Measurements from ENCODE around the gene PPFIBP2. TPM values are rescaled to one million over a fixed set of nuclear protein-coding genes. Genes with fewer than 3 reads are reported as not detected.

Gene PPFIBP2
- total and polyA plus RNA-seq, 2 of the 13 experiments (the other 11 are each of a cell fraction or from before 2014, with no cell fraction given), result 15.0 to 52.5 TPM

GRCh38 chr11:7525424-7525823 lies 11.6 kb downstream of the PPFIBP2 start (continued):
- TF ChIP-seq, protein P1, sequence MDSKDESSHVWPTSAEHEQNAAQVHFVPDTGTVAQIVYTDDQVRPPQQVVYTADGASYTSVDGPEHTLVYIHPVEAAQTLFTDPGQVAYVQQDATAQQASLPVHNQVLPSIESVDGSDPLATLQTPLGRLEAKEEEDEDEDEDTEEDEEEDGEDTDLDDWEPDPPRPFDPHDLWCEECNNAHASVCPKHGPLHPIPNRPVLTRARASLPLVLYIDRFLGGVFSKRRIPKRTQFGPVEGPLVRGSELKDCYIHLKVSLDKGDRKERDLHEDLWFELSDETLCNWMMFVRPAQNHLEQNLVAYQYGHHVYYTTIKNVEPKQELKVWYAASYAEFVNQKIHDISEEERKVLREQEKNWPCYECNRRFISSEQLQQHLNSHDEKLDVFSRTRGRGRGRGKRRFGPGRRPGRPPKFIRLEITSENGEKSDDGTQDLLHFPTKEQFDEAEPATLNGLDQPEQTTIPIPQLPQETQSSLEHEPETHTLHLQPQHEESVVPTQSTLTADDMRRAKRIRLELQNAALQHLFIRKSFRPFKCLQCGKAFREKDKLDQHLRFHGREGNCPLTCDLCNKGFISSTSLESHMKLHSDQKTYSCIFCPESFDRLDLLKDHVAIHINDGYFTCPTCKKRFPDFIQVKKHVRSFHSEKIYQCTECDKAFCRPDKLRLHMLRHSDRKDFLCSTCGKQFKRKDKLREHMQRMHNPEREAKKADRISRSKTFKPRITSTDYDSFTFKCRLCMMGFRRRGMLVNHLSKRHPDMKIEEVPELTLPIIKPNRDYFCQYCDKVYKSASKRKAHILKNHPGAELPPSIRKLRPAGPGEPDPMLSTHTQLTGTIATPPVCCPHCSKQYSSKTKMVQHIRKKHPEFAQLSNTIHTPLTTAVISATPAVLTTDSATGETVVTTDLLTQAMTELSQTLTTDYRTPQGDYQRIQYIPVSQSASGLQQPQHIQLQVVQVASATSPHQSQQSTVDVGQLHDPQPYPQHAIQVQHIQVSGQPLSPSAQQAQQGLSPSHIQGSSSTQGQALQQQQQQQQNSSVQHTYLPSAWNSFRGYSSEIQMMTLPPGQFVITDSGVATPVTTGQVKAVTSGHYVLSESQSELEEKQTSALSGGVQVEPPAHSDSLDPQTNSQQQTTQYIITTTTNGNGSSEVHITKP (CRISPR knock-in tag; IDR thresholded peaks at IDR 0.05; ENCODE audit: low read depth), result peak; percentile 56; the same call in 1 of the 2 replicates
- TF ChIP-seq AKNA (CRISPR knock-in tag; IDR thresholded peaks at IDR 0.05; ENCODE audit: borderline replicate concordance) (no peak), ZNF788 (CRISPR knock-in tag; IDR thresholded peaks at IDR 0.05; ENCODE audit: borderline replicate concordance) (peak; percentile 33; the same call in 1 of the 2 replicates), SMAD1 (CRISPR knock-in tag; IDR thresholded peaks at IDR 0.05; ENCODE audit: borderline replicate concordance, low read depth) (no peak), MED8 (CRISPR knock-in tag; IDR thresholded peaks at IDR 0.05; ENCODE audit: insufficient replicate concordance) (no peak), SRSF1 (optimal IDR thresholded peaks at IDR 0.05; ENCODE audit: low read depth, low read length) (no peak), HDAC1 (CRISPR knock-in tag; IDR thresholded peaks at IDR 0.05) (peak; percentile 84), KLF15 (CRISPR knock-in tag; IDR thresholded peaks at IDR 0.05; ENCODE audit: borderline replicate concordance) (no peak), FOXJ3 (CRISPR knock-in tag; IDR thresholded peaks at IDR 0.05; ENCODE audit: borderline replicate concordance) (peak; percentile 37; the same call in 1 of the 2 replicates), ZNF879 (CRISPR knock-in tag; IDR thresholded peaks at IDR 0.05) (no peak), CEBPZ (IDR thresholded peaks at IDR 0.05; ENCODE audit: low read length) (no peak), HMGA1 (CRISPR knock-in tag; conservative IDR thresholded peaks at IDR 0.05) (no peak), ZNF3 (CRISPR knock-in tag; IDR thresholded peaks at IDR 0.05) (no peak)
- TF ChIP-seq, protein P2, sequence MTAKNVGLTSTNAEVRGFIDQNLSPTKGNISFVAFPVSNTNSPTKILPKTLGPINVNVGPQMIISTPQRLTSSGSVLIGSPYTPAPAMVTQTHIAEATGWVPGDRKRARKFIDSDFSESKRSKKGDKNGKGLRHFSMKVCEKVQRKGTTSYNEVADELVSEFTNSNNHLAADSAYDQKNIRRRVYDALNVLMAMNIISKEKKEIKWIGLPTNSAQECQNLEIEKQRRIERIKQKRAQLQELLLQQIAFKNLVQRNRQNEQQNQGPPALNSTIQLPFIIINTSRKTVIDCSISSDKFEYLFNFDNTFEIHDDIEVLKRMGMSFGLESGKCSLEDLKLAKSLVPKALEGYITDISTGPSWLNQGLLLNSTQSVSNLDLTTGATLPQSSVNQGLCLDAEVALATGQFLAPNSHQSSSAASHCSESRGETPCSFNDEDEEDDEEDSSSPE (CRISPR knock-in tag; IDR thresholded peaks at IDR 0.05), result peak; percentile 31; the same call in 1 of the 2 replicates
- TF ChIP-seq, protein P3, sequence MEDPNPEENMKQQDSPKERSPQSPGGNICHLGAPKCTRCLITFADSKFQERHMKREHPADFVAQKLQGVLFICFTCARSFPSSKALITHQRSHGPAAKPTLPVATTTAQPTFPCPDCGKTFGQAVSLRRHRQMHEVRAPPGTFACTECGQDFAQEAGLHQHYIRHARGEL (CRISPR knock-in tag; IDR thresholded peaks at IDR 0.05), result no peak
